ENCODE data around the gene ATXN2L.

The ATXN2L gene

GRCh38 chr16:28876019-28876659 lies 53.3 kb downstream of the ATXN2L start:
- TF ChIP-seq USF1 (IDR thresholded peaks at IDR 0.05) (no peak), TAF1 (IDR thresholded peaks at IDR 0.05; ENCODE audit: low read depth) (no peak), FOXM1 (IDR thresholded peaks at IDR 0.05; ENCODE audit: borderline replicate concordance, low read depth) (no peak), RAD21 (IDR thresholded peaks at IDR 0.05; ENCODE audit: low read depth) (no peak), EP300 (IDR thresholded peaks at IDR 0.05; ENCODE audit: borderline replicate concordance) (no peak), TEAD4 (IDR thresholded peaks at IDR 0.05) (no peak), TCF12 (IDR thresholded peaks at IDR 0.05; ENCODE audit: low read depth) (no peak)
- TF ChIP-seq, protein P1, sequence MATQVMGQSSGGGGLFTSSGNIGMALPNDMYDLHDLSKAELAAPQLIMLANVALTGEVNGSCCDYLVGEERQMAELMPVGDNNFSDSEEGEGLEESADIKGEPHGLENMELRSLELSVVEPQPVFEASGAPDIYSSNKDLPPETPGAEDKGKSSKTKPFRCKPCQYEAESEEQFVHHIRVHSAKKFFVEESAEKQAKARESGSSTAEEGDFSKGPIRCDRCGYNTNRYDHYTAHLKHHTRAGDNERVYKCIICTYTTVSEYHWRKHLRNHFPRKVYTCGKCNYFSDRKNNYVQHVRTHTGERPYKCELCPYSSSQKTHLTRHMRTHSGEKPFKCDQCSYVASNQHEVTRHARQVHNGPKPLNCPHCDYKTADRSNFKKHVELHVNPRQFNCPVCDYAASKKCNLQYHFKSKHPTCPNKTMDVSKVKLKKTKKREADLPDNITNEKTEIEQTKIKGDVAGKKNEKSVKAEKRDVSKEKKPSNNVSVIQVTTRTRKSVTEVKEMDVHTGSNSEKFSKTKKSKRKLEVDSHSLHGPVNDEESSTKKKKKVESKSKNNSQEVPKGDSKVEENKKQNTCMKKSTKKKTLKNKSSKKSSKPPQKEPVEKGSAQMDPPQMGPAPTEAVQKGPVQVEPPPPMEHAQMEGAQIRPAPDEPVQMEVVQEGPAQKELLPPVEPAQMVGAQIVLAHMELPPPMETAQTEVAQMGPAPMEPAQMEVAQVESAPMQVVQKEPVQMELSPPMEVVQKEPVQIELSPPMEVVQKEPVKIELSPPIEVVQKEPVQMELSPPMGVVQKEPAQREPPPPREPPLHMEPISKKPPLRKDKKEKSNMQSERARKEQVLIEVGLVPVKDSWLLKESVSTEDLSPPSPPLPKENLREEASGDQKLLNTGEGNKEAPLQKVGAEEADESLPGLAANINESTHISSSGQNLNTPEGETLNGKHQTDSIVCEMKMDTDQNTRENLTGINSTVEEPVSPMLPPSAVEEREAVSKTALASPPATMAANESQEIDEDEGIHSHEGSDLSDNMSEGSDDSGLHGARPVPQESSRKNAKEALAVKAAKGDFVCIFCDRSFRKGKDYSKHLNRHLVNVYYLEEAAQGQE (IDR thresholded peaks at IDR 0.05; ENCODE audit: low read depth) = no peak

DNA sequence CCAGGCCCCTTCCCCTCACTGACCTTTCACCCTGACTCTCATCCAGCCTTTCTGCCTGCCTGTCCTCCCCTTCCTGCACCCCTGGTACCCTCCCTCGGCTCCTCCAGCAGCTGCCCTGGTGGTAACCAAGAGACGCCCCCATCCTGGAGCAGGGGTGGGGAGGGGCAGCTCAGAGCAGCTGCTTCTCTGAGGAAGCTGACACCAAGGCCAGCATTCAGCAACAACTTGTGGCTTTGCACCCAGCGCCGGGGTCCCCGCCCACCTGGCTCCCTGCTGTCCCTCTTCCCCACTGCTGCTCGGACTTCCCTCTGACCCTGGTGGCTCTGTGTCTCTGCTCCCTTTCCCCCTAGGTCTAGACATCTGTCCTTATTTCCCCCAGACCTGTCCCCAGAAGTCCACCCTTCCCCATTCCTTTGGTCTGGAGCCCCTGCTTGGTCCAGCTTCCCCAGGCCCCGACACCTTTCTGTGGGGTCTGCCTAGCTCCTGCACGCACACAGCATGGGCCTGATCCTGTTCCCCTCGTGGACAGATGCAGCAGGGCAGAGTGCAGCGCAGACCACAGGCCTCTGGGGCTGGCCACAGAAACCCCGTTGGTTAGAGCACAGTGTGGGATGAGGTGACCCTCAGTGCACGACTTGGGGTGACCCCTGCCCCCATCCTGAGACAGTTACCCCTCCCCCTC lies 54.3 kb downstream of the ATXN2L start:
- TF ChIP-seq, protein P2, sequence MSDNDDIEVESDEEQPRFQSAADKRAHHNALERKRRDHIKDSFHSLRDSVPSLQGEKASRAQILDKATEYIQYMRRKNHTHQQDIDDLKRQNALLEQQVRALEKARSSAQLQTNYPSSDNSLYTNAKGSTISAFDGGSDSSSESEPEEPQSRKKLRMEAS (IDR thresholded peaks at IDR 0.05) = no peak
- TF ChIP-seq ZBTB7A (IDR thresholded peaks at IDR 0.05; ENCODE audit: low read depth) (no peak), CEBPB (IDR thresholded peaks at IDR 0.05) (no peak), FOXM1 (IDR thresholded peaks at IDR 0.05; ENCODE audit: borderline replicate concordance, low read depth) (no peak), USF1 (IDR thresholded peaks at IDR 0.05) (no peak), YY1 (IDR thresholded peaks at IDR 0.05; ENCODE audit: low read depth) (no peak), TCF12 (IDR thresholded peaks at IDR 0.05; ENCODE audit: low read depth) (no peak), CREB1 (IDR thresholded peaks at IDR 0.05; ENCODE audit: low read depth) (no peak)
- TF ChIP-seq, protein P1 (IDR thresholded peaks at IDR 0.05; ENCODE audit: low read depth) = no peak

DNA sequence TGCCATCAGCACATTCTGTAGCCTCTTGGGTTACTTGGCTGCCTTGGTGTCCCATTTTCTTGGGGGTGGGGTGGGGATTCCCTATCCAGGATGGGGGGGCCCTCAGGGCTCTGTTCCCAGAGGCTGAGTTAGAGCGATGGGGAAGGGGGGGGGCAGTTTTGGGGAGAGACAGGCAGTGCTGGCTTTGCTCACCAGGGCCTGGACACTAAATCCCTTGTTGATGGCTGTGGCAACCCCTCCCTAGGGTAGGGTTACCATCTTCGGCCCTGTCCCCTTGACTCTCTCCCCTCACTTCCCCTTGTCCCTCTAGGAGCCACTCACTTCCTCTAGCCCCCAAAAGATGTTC lies 54.8 kb downstream of the ATXN2L start:
- TF ChIP-seq FOXM1 (IDR thresholded peaks at IDR 0.05; ENCODE audit: borderline replicate concordance, low read depth) (no peak), RAD21 (IDR thresholded peaks at IDR 0.05; ENCODE audit: low read depth) (no peak), USF1 (IDR thresholded peaks at IDR 0.05) (no peak), CREB1 (IDR thresholded peaks at IDR 0.05; ENCODE audit: low read depth) (no peak), TEAD4 (IDR thresholded peaks at IDR 0.05) (no peak), EGR1 (IDR thresholded peaks at IDR 0.05) (no peak)
- TF ChIP-seq, protein P1 (IDR thresholded peaks at IDR 0.05; ENCODE audit: low read depth) = no peak

GRCh38 chr16:28878083-28878926 lies 55.5 kb downstream of the ATXN2L start, which contains the start of gene ATP2A1:
ATP2A1 (plus strand) TSS chr16:28878488; CDS start chr16:28878672, 184 bp downstream.
- TF ChIP-seq TAF1 (IDR thresholded peaks at IDR 0.05; ENCODE audit: low read depth) (no peak), EGR1 (IDR thresholded peaks at IDR 0.05) (no peak), TEAD4 (IDR thresholded peaks at IDR 0.05) (no peak), USF1 (IDR thresholded peaks at IDR 0.05) (no peak), CREB1 (IDR thresholded peaks at IDR 0.05; ENCODE audit: low read depth) (no peak), RAD21 (IDR thresholded peaks at IDR 0.05; ENCODE audit: low read depth) (no peak), NFIC (IDR thresholded peaks at IDR 0.05) (no peak), YY1 (IDR thresholded peaks at IDR 0.05; ENCODE audit: low read depth) (no peak), ZBTB7A (IDR thresholded peaks at IDR 0.05; ENCODE audit: low read depth) (no peak), CEBPB (IDR thresholded peaks at IDR 0.05) (no peak), EP300 (IDR thresholded peaks at IDR 0.05; ENCODE audit: borderline replicate concordance) (no peak), TCF12 (IDR thresholded peaks at IDR 0.05; ENCODE audit: low read depth) (no peak), FOXM1 (IDR thresholded peaks at IDR 0.05; ENCODE audit: borderline replicate concordance, low read depth) (no peak)
- TF ChIP-seq, protein P1 (IDR thresholded peaks at IDR 0.05; ENCODE audit: low read depth) = no peak
- TF ChIP-seq, protein P2 (IDR thresholded peaks at IDR 0.05) = no peak
